ENCODE data around the gene PCDHGC3.

GRCh38 chr5:141490271-141490670 lies 14.5 kb downstream of the PCDHGC3 start:
- TF ChIP-seq POLR2AphosphoS5 (IDR thresholded peaks at IDR 0.05; ENCODE audit: low read depth, low read length) = no peak
- TF ChIP-seq RFX5 (IDR thresholded peaks at IDR 0.05; ENCODE audit: borderline replicate concordance, low read depth, low read length) = no peak
- TF ChIP-seq EZH2 (IDR thresholded peaks at IDR 0.05; ENCODE audit: low read depth, low read length, severe bottlenecking) = no peak
- no peak for TF ChIP-seq ATF2 (IDR thresholded peaks at IDR 0.05; ENCODE audit: low read length)
- TF ChIP-seq, protein P1, sequence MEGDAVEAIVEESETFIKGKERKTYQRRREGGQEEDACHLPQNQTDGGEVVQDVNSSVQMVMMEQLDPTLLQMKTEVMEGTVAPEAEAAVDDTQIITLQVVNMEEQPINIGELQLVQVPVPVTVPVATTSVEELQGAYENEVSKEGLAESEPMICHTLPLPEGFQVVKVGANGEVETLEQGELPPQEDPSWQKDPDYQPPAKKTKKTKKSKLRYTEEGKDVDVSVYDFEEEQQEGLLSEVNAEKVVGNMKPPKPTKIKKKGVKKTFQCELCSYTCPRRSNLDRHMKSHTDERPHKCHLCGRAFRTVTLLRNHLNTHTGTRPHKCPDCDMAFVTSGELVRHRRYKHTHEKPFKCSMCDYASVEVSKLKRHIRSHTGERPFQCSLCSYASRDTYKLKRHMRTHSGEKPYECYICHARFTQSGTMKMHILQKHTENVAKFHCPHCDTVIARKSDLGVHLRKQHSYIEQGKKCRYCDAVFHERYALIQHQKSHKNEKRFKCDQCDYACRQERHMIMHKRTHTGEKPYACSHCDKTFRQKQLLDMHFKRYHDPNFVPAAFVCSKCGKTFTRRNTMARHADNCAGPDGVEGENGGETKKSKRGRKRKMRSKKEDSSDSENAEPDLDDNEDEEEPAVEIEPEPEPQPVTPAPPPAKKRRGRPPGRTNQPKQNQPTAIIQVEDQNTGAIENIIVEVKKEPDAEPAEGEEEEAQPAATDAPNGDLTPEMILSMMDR (IDR thresholded peaks at IDR 0.05; ENCODE audit: control extremely low read depth in 1 of 3, insufficient read depth in 1 of 3, low read depth in 1 of 3, low read length in 3 of 3) = no peak
- no peak for TF ChIP-seq HDAC2 (IDR thresholded peaks at IDR 0.05; ENCODE audit: borderline replicate concordance in 1 of 2, low read depth in 2 of 2, low read length in 2 of 2)
- TF ChIP-seq KDM1A (IDR thresholded peaks at IDR 0.05; ENCODE audit: borderline replicate concordance, low read length) = no peak
- no peak for TF ChIP-seq CBX5 (IDR thresholded peaks at IDR 0.05; ENCODE audit: low read depth, low read length)
- no peak for TF ChIP-seq USF2 (IDR thresholded peaks at IDR 0.05; ENCODE audit: low read length)
- TF ChIP-seq TAF1 (IDR thresholded peaks at IDR 0.05; ENCODE audit: low read depth, low read length) = no peak
